ENCODE results near the gene DDX47.

Gene DDX47

DNA sequence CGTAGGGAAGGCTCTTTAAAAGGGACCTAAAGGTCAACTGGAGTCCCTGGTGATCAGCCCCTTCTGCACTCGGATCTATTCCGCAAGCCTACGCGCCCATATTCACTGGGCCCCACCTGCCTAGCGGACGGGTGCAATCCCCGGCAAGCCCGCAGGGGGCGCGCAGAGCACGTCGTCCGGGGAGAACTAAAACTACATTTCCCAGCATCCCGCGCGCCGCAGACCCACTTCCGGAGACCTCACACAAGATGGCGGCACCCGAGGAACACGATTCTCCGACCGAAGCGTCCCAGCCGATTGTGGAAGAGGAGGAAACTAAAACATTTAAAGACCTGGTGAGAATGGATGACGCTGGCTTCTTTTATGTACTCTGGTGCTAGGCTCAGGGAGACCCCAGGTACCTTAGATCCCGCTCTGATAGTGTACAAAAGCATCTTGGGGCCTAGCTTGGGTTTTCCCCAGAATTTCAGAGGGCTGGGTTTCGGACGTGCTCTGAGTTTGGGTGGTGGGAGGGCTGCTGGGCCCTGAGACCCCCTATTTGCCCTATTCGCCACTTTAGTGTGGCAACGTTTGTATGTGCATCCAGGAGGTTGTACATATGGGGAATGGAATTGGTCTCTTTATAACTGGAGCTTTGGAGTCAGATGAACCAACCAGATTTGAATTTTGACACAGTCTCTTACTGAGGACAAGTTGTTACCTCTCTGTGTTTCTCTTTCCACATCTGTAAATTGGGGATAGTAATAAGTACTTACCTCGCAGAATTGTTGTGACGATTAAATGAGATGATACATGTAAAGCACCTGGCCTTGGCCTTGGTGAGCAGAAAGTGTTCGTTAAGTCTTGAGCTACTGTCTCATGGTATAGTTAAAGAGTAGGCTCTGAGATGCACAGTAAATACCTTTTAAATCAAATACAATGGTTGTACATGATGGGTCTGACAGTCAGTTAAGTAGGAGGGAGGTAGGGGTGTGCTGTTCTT is at the start of gene DDX47:
TSS of gene DDX47 (plus strand) at position 227 of the 982 bp plus-strand sequence. CDS start at position 249, 22 bp downstream.
- TF ChIP-seq, protein P1, sequence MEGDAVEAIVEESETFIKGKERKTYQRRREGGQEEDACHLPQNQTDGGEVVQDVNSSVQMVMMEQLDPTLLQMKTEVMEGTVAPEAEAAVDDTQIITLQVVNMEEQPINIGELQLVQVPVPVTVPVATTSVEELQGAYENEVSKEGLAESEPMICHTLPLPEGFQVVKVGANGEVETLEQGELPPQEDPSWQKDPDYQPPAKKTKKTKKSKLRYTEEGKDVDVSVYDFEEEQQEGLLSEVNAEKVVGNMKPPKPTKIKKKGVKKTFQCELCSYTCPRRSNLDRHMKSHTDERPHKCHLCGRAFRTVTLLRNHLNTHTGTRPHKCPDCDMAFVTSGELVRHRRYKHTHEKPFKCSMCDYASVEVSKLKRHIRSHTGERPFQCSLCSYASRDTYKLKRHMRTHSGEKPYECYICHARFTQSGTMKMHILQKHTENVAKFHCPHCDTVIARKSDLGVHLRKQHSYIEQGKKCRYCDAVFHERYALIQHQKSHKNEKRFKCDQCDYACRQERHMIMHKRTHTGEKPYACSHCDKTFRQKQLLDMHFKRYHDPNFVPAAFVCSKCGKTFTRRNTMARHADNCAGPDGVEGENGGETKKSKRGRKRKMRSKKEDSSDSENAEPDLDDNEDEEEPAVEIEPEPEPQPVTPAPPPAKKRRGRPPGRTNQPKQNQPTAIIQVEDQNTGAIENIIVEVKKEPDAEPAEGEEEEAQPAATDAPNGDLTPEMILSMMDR (IDR thresholded peaks at IDR 0.05; ENCODE audit: low read depth, low read length, missing control alignments), result peak; percentile 95
- peak within 1 kb of the TSS; percentile 90 for H3K4me3 ChIP-seq (ENCODE audit: low read depth, low read length)
- in situ Hi-C loops (cut with HindIII; ENCODE audit: low sequenced_read_pairs), result no loop called here
- peak; percentile 82 for DNase-seq (ENCODE audit: low read depth)

GRCh38 chr12:12764824-12765223 is 48.3 kb upstream of the DDX47 start:
- H3K4me3 ChIP-seq (ENCODE audit: low read depth, low read length), result no peak overlapping the region
- in situ Hi-C loops (cut with HindIII; ENCODE audit: low sequenced_read_pairs), result no loop called here
- TF ChIP-seq, protein P1 (IDR thresholded peaks at IDR 0.05; ENCODE audit: low read depth, low read length, missing control alignments), result no peak
- DNase-seq (ENCODE audit: low read depth), result no peak

DNA sequence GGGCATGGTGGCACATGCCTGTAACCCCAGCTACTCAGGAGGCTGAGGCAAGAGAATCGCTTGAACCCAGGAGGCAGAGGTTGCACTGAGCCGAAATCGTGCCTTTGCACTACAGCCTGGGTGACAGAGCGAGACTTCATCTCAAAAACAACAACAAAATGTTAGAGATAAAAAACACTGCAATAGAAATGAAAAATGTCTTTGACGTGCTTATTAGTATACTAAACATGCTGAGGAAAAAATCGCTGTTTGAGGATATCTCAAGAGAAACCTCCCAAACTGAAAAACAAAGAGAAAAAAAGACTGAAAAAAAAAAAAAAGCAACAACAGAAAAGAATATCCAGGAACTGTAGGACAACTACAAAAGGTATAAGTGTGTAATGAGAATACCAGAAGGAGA is 42.9 kb upstream of the DDX47 start:
- no peak overlapping the region for H3K4me3 ChIP-seq (ENCODE audit: low read depth, low read length)
- DNase-seq (ENCODE audit: low read depth), result no peak
- in situ Hi-C loops (cut with HindIII; ENCODE audit: low sequenced_read_pairs), result no loop called here
- TF ChIP-seq, protein P1 (IDR thresholded peaks at IDR 0.05; ENCODE audit: low read depth, low read length, missing control alignments), result no peak

DNA sequence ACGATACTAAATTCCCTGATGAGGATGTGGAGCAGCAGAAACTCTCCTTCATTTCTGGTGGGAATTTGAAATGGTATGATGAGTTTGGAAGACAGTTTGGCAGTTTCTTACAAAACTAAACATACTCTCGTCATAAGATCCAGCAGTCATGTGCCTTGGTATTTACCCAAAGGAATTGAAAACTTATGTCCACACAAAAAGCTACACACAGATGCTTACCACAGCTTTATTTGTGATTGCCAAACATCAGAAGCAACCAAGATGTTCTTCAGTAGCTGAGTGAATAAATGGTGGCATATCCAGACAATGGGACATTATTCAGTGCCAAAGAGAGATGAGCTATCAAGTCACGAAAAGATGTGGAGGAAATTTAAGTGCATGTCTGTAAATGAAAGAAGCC is 38.4 kb upstream of the DDX47 start:
- DNase-seq (ENCODE audit: low read depth), result no peak
- TF ChIP-seq, protein P1 (IDR thresholded peaks at IDR 0.05; ENCODE audit: low read depth, low read length, missing control alignments), result no peak
- H3K4me3 ChIP-seq (ENCODE audit: low read depth, low read length), result no peak overlapping the region
- in situ Hi-C loops (cut with HindIII; ENCODE audit: low sequenced_read_pairs), result no loop called here

DNA sequence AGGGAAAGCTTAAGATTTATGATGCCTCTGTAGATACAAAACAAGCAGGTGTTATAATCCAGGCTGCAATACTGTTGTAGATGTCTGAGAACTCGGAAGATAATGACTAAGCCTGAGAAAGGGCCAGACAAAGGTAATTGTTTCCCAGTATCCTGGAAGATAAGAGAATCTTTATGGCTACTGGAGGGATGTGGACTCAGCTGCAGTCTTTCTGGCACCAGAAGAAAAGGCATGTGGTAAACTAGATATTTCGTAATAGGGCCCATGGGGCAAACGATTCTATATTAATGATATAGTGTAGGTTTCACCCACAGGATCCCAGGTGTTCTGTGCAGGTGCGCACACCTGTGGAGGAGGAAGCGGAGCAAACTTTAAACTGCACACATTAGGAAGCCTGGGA is 36.9 kb upstream of the DDX47 start:
- H3K4me3 ChIP-seq (ENCODE audit: low read depth, low read length), result no peak overlapping the region
- DNase-seq (ENCODE audit: low read depth), result no peak
- TF ChIP-seq, protein P1 (IDR thresholded peaks at IDR 0.05; ENCODE audit: low read depth, low read length, missing control alignments), result no peak
- in situ Hi-C loops (cut with HindIII; ENCODE audit: low sequenced_read_pairs), result no loop called here

DNA sequence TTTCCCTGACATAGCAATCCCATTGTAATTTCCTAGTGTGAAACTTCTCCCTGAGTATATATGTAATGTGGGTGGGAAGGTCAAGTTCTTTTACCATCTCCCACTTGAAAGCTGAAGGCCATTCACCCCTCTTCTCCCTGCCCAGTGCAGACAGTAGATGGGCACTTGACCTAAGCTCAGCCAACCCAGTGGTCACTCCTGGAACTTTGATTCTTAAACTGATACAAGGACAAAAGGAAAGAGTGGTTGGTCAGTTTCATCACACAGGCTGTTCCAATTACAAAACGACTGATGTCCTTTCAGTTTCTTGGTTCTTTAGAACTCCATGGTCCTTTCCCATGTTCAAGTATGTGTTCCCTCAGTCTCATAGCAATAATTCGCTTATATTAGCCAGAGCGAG is 36.1 kb upstream of the DDX47 start:
- H3K4me3 ChIP-seq (ENCODE audit: low read depth, low read length), result no peak overlapping the region
- in situ Hi-C loops (cut with HindIII; ENCODE audit: low sequenced_read_pairs), result no loop called here
- DNase-seq (ENCODE audit: low read depth), result no peak
- TF ChIP-seq, protein P1 (IDR thresholded peaks at IDR 0.05; ENCODE audit: low read depth, low read length, missing control alignments), result no peak
